ENCODE measurements around the gene PRDX1. TPM values are rescaled to one million over a fixed set of nuclear protein-coding genes. Genes with fewer than 3 reads are reported as not detected.
A peak's percentile ranks its signal among the peaks of the same experiment; 100 is the strongest.

PRDX1 gene
- total and polyA plus RNA-seq, 8 donors = 49.3 to 142 (median 84.4) TPM

GRCh38 chr1:45568421-45568820, 46.7 kb upstream of the PRDX1 start:
- intact Hi-C loops (cut with DNase I) = loop anchor here in 2 of 3 donors (5.0 kb wide), 1 partner anchor 51 kb away; no protein-coding TSS in a partner anchor
- DNase-seq (peak in 1 of 6 donors; percentile 9), ATAC-seq (no peak)

GRCh38 chr1:45567911-45568310, 46.2 kb upstream of the PRDX1 start:
- Histone ChIP-seq H3K27ac (no peak overlapping the region), H3K9me3 (no peaks in the 10 kb centered on the region), H3K4me1 (no peaks in the 10 kb centered on the region), H3K27me3 (no peaks in the 10 kb centered on the region), H3K36me3 (peaks cover 0 to 24% (median 9%) of the 10 kb centered on the region in 3 donors), H3K4me3 (no peak overlapping the region)
- 88 to 90% methylated on average over 7 of the region's 7 CpGs for WGBS, 2 donors
- DNase-seq (peak in 1 of 6 donors; percentile 23), FAIRE-seq (no peak), ATAC-seq (no peak)
- intact Hi-C loops (cut with DNase I) = loop anchor here in 2 of 3 donors (5.0 kb wide), 1 partner anchor 51 kb away; no protein-coding TSS in a partner anchor
- TF ChIP-seq CTCF (IDR thresholded peaks at IDR 0.05) = no peak

More at GRCh38 chr1:45568421-45568820, 46.7 kb upstream of the PRDX1 start:
- H3K9me3 ChIP-seq = no peaks in the 10 kb centered on the region
- no peak overlapping the region for H3K27ac ChIP-seq
- H3K4me1 ChIP-seq = no peaks in the 10 kb centered on the region
- no peak overlapping the region for H3K4me3 ChIP-seq
- TF ChIP-seq CTCF (IDR thresholded peaks at IDR 0.05) = no peak
- H3K27me3 ChIP-seq = no peaks in the 10 kb centered on the region
- peaks cover 0 to 24% (median 9%) of the 10 kb centered on the region in 3 donors for H3K36me3 ChIP-seq
- WGBS, 2 donors = 78 to 82% methylated on average over 4 of the region's 4 CpGs
- FAIRE-seq = no peak

- Histone ChIP-seq H3K27me3 (no peaks in the 10 kb centered on the region), H3K9me3 (no peaks in the 10 kb centered on the region), H3K36me3 (peaks cover 0 to 32% (median 9%) of the 10 kb centered on the region in 3 donors), H3K4me3 (no peak overlapping the region), H3K27ac (no peak overlapping the region), H3K4me1 (no peaks in the 10 kb centered on the region)
- no peak for TF ChIP-seq CTCF (IDR thresholded peaks at IDR 0.05)
- 65 to 70% methylated on average over 5 of the region's 5 CpGs for WGBS, 2 donors
- intact Hi-C loops (cut with DNase I) = loop anchor here in 2 of 3 donors (5.0 kb wide), 1 partner anchor 49 kb away; no protein-coding TSS in a partner anchor
- DNase-seq (peak in 1 of 6 donors; percentile 58), ATAC-seq (peak in 1 of 4 donors; percentile 18), FAIRE-seq (no peak)
Observed at GRCh38 chr1:45566722-45567121, 45.0 kb upstream of the PRDX1 start.

DNA sequence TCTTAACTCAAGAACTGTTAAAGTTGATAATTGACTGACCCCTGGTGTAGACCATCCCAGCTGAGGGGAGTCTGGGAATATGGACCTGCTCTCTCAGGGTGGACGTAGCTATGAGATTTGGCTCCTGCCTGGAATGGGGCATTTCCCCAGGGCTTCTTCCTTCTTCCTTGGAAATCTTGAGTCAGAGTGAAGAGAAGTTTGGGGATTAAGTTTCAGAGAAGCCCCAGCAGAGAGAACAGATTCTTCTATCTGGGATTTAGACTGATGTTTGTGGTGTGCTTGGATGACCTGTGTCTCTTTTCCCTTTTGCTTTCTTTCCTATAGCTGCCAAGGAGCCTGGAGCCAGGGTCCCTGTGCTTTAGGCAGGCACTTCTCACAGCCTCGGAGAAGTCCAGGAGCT, 42.2 kb upstream of the PRDX1 start:
- intact Hi-C loops (cut with DNase I) = no loop called here
- Histone ChIP-seq H3K9me3 (no peaks in the 10 kb centered on the region), H3K4me3 (no peak overlapping the region), H3K4me1 (peaks cover 0 to 3% (median 1%) of the 10 kb centered on the region in 3 donors), H3K27me3 (no peaks in the 10 kb centered on the region), H3K27ac (no peak overlapping the region), H3K36me3 (peaks cover 0 to 32% (median 9%) of the 10 kb centered on the region in 3 donors)
- no peak for TF ChIP-seq CTCF (IDR thresholded peaks at IDR 0.05)
- 85 to 92% methylated on average over 2 of the region's 2 CpGs for WGBS, 2 donors
- DNase-seq = peak in 1 of 6 donors; percentile 1
- ATAC-seq = no peak
- FAIRE-seq = no peak

DNA sequence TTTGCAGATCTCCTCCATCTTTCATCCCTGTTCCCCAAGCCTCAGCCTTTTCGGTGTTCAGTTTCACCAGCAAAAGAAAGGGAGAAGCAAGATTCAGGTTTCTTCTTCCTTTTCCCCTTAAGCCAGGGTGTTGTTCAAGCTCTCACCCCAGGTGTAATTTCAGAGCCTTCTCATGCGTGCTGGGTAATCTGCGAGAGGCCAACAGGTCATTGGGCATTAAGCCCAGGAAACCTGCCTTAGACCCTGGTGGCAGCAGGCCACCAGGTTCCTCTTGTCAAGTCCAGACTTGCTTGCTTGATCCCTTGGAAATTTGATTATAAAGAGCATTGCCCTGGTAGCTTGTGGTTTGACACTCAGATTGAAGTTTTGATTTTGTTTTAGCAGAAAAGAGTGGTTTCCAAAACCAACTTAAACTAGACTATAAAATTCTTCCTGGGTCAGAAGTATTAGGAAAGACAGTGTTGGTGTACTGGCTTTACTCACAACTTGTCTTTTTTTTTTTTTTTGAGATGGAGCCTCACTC, 35.8 kb upstream of the PRDX1 start:
- DNase-seq (peak in 5 of 6 donors; percentile 58 to 74 (median 70)), FAIRE-seq (no peak), ATAC-seq (peak; percentile 84 to 96 (median 92))
- no peaks in the 10 kb centered on the region for H3K27me3 ChIP-seq
- TF ChIP-seq CTCF (IDR thresholded peaks at IDR 0.05) = no peak
- WGBS, 2 donors = 20 to 23% methylated on average over 3 of the region's 3 CpGs
- intact Hi-C loops (cut with DNase I) = no loop called here
- peaks cover 0 to 8% (median 0%) of the 10 kb centered on the region in 3 donors for H3K36me3 ChIP-seq
- H3K4me1 ChIP-seq = peaks cover 12 to 18% (median 14%) of the 10 kb centered on the region in 3 donors
- peak overlapping the region in 3 of 4 donors; percentile 45 to 68 (median 64) for H3K27ac ChIP-seq
- H3K4me3 ChIP-seq = no peak overlapping the region
- H3K9me3 ChIP-seq = no peaks in the 10 kb centered on the region
